Fibroblast of lung (primary cell): Measurements from ENCODE around the gene ZNF543. TPM values are rescaled to one million over a fixed set of nuclear protein-coding genes. Genes with fewer than 3 reads are reported as not detected.

ENCODE experiments used
- DNase-seq, 2 donors: peaks; one replicate each; pipeline versions ENCODE4 v3.0.0 to v3.0.0-alpha.2; 2010; ENCODE audit warnings: low read depth in 2 of 2
- H2AFZ ChIP-seq: 2 replicates; pipeline ENCODE4 v1.5.1; 2012; ENCODE audit warnings: low read length, control low read depth, inconsistent platforms
- H3K27ac ChIP-seq: 2 replicates; pipeline ENCODE4 v1.5.1; 2011; ENCODE audit warnings: low read length, control low read depth; ENCODE audit not compliant: insufficient read depth
- H3K27me3 ChIP-seq: 2 replicates; pipeline ENCODE4 v1.5.1; 2011; ENCODE audit warnings: mild to moderate bottlenecking, low read length; ENCODE audit not compliant: control insufficient read depth, insufficient read depth
- H3K36me3 ChIP-seq: 2 replicates; pipeline ENCODE4 v1.5.1; 2011; ENCODE audit warnings: low read length; ENCODE audit not compliant: control insufficient read depth, insufficient read depth
- H3K4me1 ChIP-seq: 2 replicates; pipeline ENCODE4 v1.5.1; 2011; ENCODE audit warnings: low read length; ENCODE audit not compliant: control insufficient read depth, insufficient read depth; ENCODE audit errors: extremely low read depth
- H3K4me2 ChIP-seq: 2 replicates; pipeline ENCODE4 v1.5.1; 2011; ENCODE audit warnings: low read length, control low read depth; ENCODE audit not compliant: insufficient read depth; ENCODE audit errors: extremely low read depth
- H3K4me3 ChIP-seq, 4 experiments: fragments of 200-600 bp in 1 of 4; sonication (generic) in 1 of 4; replicated peaks in 1 of 4; 2 replicates each; pipeline ENCODE4 v1.5.1; 2011 to 2016; ENCODE audit warnings: low read length in 4 of 4, low read depth in 3 of 4, mild to moderate bottlenecking in 3 of 4, control low read depth in 2 of 4, inconsistent platforms in 1 of 4, mixed read lengths in 1 of 4; ENCODE audit not compliant: insufficient read depth in 1 of 4; ENCODE audit errors: control extremely low read depth in 1 of 4
- H3K79me2 ChIP-seq: 2 replicates; pipeline ENCODE4 v1.5.1; 2012; ENCODE audit warnings: mild to moderate bottlenecking, low read length, inconsistent platforms; ENCODE audit not compliant: control insufficient read depth, insufficient read depth
- H3K9ac ChIP-seq: 2 replicates; pipeline ENCODE4 v1.5.1; 2011; ENCODE audit warnings: mild to moderate bottlenecking, low read length, control low read depth; ENCODE audit not compliant: insufficient read depth
- H3K9me3 ChIP-seq: 2 replicates; pipeline ENCODE4 v1.5.1; 2012; ENCODE audit warnings: low read depth, low read length; ENCODE audit not compliant: control insufficient read depth, insufficient read depth
- H4K20me1 ChIP-seq: 2 replicates; pipeline ENCODE4 v1.5.1; 2011; ENCODE audit warnings: low read length; ENCODE audit not compliant: control insufficient read depth, insufficient read depth; ENCODE audit errors: extremely low read depth
- EZH2 ChIP-seq: IDR thresholded peaks from 2 replicates; pipeline ENCODE4 v1.5.1; 2012; ENCODE audit warnings: low read length, control low read depth, mild to moderate bottlenecking; ENCODE audit errors: missing control alignments
- polyA minus RNA-seq: library from RNA; depleted of rRNA, polyadenylated mRNA; stranded (reverse); fragments of >200 nt; gene quantifications from 2 replicates; pipeline ENCODE4 v1.2.3, GENCODE V29; 2011; ENCODE audit warnings: low replicate concordance
- polyA plus RNA-seq, 2 donors: library from polyadenylated mRNA; depleted of rRNA in 1 of 2; stranded (reverse) in 1 of 2; unstranded in 1 of 2; fragments of >200 nt; gene quantifications; 2 replicates each; pipeline ENCODE4 v1.2.1, GENCODE V29; 2011 to 2012; ENCODE audit warnings: missing spikeins in 1 of 2
- total RNA-seq: library from RNA; depleted of rRNA; stranded (reverse); fragments of >200 nt; gene quantifications from 2 replicates; pipeline ENCODE4 v1.2.1, GENCODE V29; 2014
- TF ChIP-seq, protein P1 (sequence below), 2 donors: IDR thresholded peaks in 1 of 2; conservative IDR thresholded peaks in 1 of 2; 1 replicate in 1 of 2; 2 replicates in 1 of 2; pipeline ENCODE4 v1.5.1; 2011 to 2012; ENCODE audit warnings: low read length in 2 of 2, control low read depth in 1 of 2, inconsistent platforms in 1 of 2, low read depth in 1 of 2, mild to moderate bottlenecking in 1 of 2

The ZNF543 gene
- total RNA-seq (10.5 and 12.9 TPM in 2 replicates), polyA plus RNA-seq (2.8 and 3.0 TPM in 2 replicates), polyA minus RNA-seq (2.4 and 4.1 TPM in 2 replicates)
- polyA plus RNA-seq (2012): 1.5 TPM in 2 replicates

- Histone ChIP-seq H3K4me1 (no peaks in the 10 kb centered on the region), H4K20me1 (no peaks in the 10 kb centered on the region), H3K4me3 (peak within 1 kb of the TSS; percentile 68 to 96 (median 95)), H3K27me3 (peaks cover 2% of the 10 kb centered on the region), H2AFZ (peak within 1 kb of the TSS; percentile 92), H3K4me2 (peak within 1 kb of the TSS; percentile 95), H3K27ac (peak within 1 kb of the TSS; percentile 83), H3K79me2 (peaks cover 28% of the 10 kb centered on the region), H3K9ac (peak within 1 kb of the TSS; percentile 96), H3K36me3 (peaks cover 5% of the 10 kb centered on the region), H3K9me3 (no peaks in the 10 kb centered on the region)
- DNase-seq: peak; percentile 96
- TF ChIP-seq, protein P1, sequence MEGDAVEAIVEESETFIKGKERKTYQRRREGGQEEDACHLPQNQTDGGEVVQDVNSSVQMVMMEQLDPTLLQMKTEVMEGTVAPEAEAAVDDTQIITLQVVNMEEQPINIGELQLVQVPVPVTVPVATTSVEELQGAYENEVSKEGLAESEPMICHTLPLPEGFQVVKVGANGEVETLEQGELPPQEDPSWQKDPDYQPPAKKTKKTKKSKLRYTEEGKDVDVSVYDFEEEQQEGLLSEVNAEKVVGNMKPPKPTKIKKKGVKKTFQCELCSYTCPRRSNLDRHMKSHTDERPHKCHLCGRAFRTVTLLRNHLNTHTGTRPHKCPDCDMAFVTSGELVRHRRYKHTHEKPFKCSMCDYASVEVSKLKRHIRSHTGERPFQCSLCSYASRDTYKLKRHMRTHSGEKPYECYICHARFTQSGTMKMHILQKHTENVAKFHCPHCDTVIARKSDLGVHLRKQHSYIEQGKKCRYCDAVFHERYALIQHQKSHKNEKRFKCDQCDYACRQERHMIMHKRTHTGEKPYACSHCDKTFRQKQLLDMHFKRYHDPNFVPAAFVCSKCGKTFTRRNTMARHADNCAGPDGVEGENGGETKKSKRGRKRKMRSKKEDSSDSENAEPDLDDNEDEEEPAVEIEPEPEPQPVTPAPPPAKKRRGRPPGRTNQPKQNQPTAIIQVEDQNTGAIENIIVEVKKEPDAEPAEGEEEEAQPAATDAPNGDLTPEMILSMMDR (conservative IDR thresholded peaks at IDR 0.05 in 1 of 2, IDR thresholded peaks at IDR 0.05 in 1 of 2; ENCODE audit: low read depth in 1 of 2, low read length in 2 of 2): no peak
- no peak for TF ChIP-seq EZH2
These were observed at the start of gene ZNF543 for GRCh38 chr19:57320180-57321084. ZNF543 (plus strand) TSS chr19:57320472; CDS start chr19:57320854, 382 bp downstream.

GRCh38 chr19:57271280-57271679, 49.0 kb upstream of the ZNF543 start:
- no peaks in the 10 kb centered on the region for H4K20me1 ChIP-seq
- no peaks in the 10 kb centered on the region for H3K79me2 ChIP-seq
- H3K4me1 ChIP-seq: peaks cover 5% of the 10 kb centered on the region
- no peak overlapping the region for H3K4me2 ChIP-seq
- no peaks in the 10 kb centered on the region for H3K27me3 ChIP-seq
- TF ChIP-seq, protein P1 (conservative IDR thresholded peaks at IDR 0.05 in 1 of 2, IDR thresholded peaks at IDR 0.05 in 1 of 2; ENCODE audit: low read depth in 1 of 2, low read length in 2 of 2): no peak
- no peak for TF ChIP-seq EZH2
- no peaks in the 10 kb centered on the region for H3K9me3 ChIP-seq
- H3K27ac ChIP-seq: no peak overlapping the region
- no peak overlapping the region for H2AFZ ChIP-seq
- H3K4me3 ChIP-seq: no peak overlapping the region
- no peaks in the 10 kb centered on the region for H3K36me3 ChIP-seq
- no peak overlapping the region for H3K9ac ChIP-seq
- DNase-seq: no peak

GRCh38 chr19:57273014-57273413, 47.3 kb upstream of the ZNF543 start:
- H3K4me1 ChIP-seq: peaks cover 5% of the 10 kb centered on the region
- H3K4me3 ChIP-seq: no peak overlapping the region
- H4K20me1 ChIP-seq: no peaks in the 10 kb centered on the region
- DNase-seq: no peak
- H3K36me3 ChIP-seq: no peaks in the 10 kb centered on the region
- H3K9me3 ChIP-seq: no peaks in the 10 kb centered on the region
- H3K27ac ChIP-seq: no peak overlapping the region
- H3K79me2 ChIP-seq: no peaks in the 10 kb centered on the region
- no peak overlapping the region for H3K9ac ChIP-seq
- H3K4me2 ChIP-seq: no peak overlapping the region
- H3K27me3 ChIP-seq: no peaks in the 10 kb centered on the region
- no peak overlapping the region for H2AFZ ChIP-seq
- TF ChIP-seq EZH2: no peak
- TF ChIP-seq, protein P1 (conservative IDR thresholded peaks at IDR 0.05 in 1 of 2, IDR thresholded peaks at IDR 0.05 in 1 of 2; ENCODE audit: low read depth in 1 of 2, low read length in 2 of 2): no peak
